Amniotic stem cell (primary cell): ENCODE results near the gene FGD6.
"Not testable (repeated sequence)": the region's sequence is repeated elsewhere in the genome, so short reads cannot be mapped to it uniquely, and the experiment has no call there.

Experiments
- DNase-seq: peaks from one replicate; lab custom pipeline; 2025; lab: John Stamatoyannopoulos, UW

FGD6 gene

GRCh38 chr12:95126076-95126475 is 91.2 kb downstream of the FGD6 start:
- DNase-seq: no peak

- no peak for DNase-seq
Measured at GRCh38 chr12:95124106-95124505, 93.2 kb downstream of the FGD6 start.

- no peak for DNase-seq
Measured at GRCh38 chr12:95118788-95119179, 98.5 kb downstream of the FGD6 start.

GRCh38 chr12:95118138-95118787 is 99.0 kb downstream of the FGD6 start:
- DNase-seq: peak; percentile 58

- DNase-seq: peak; percentile 22
Measured at GRCh38 chr12:95117178-95117599, 100.1 kb downstream of the FGD6 start.

GRCh38 chr12:95116773-95117172 is 100.5 kb downstream of the FGD6 start:
- no peak for DNase-seq

- no peak for DNase-seq
Measured at GRCh38 chr12:95116341-95116740, 100.9 kb downstream of the FGD6 start.

- DNase-seq: no peak
Measured at GRCh38 chr12:95115641-95116040, 101.6 kb downstream of the FGD6 start.

- DNase-seq: no peak
Measured at GRCh38 chr12:95114766-95115405, 102.4 kb downstream of the FGD6 start.

GRCh38 chr12:95107362-95107761 is 109.9 kb downstream of the FGD6 start:
- no peak for DNase-seq

GRCh38 chr12:95105540-95105939 is 111.7 kb downstream of the FGD6 start:
- DNase-seq: no peak

- no peak for DNase-seq
Measured at GRCh38 chr12:95104919-95105452, 112.3 kb downstream of the FGD6 start.

- DNase-seq: peak; percentile 47
Measured at GRCh38 chr12:95102916-95103671, 114.2 kb downstream of the FGD6 start.

GRCh38 chr12:95101957-95102356 is 115.3 kb downstream of the FGD6 start:
- not testable (repeated sequence) for DNase-seq

GRCh38 chr12:95100264-95101190 is 116.7 kb downstream of the FGD6 start:
- DNase-seq: no peak

GRCh38 chr12:95099270-95099790 is 117.9 kb downstream of the FGD6 start:
- DNase-seq: no peak

GRCh38 chr12:95096852-95097251 is 120.4 kb downstream of the FGD6 start:
- DNase-seq: no peak

- DNase-seq: no peak
Measured at GRCh38 chr12:95096378-95096777, 120.9 kb downstream of the FGD6 start.

GRCh38 chr12:95095866-95096265 is 121.4 kb downstream of the FGD6 start:
- DNase-seq: not testable (repeated sequence)

- no peak for DNase-seq
Measured at GRCh38 chr12:95089462-95089861, 127.8 kb downstream of the FGD6 start.

- DNase-seq: no peak
Measured at GRCh38 chr12:95088379-95088778, 128.9 kb downstream of the FGD6 start.
